Endothelial cell of umbilical vein (primary cell): Measurements from ENCODE around the gene FOXL3. TPM values are rescaled to one million over a fixed set of nuclear protein-coding genes. Genes with fewer than 3 reads are reported as not detected.

Source experiments
- BruUV-seq: library from RNA; stranded (reverse); fragments of 400-500 nt; replicated peaks from 2 replicates; lab custom pipeline; 2021; lab: Mats Ljungman, UMichigan
- CTCF ChIA-PET: fragments of 300-600, 350-600 bp; sonication (Branson Sonifier 250); formaldehyde crosslinking; loops from one replicate; lab custom pipeline; 2021; ENCODE audit warnings: antibody characterized with exemption, inconsistent platforms; lab: Charles Lee
- POLR2A ChIA-PET: fragments of 300-600, 350-600 bp; sonication (Branson Sonifier 250); formaldehyde crosslinking; loops from one replicate; lab custom pipeline; 2021; ENCODE audit warnings: antibody characterized with exemption, inconsistent platforms; lab: Charles Lee
- DNase-seq: peaks from one replicate; pipeline ENCODE4 v3.0.0-alpha.2; 2011; ENCODE audit warnings: low read depth, low spot score
- FAIRE-seq: peaks from 2 replicates; lab custom pipeline; 2011; peaks lifted over from hg19 to GRCh38; lab: Jason Lieb, UNC
- H2AFZ ChIP-seq: 2 replicates; pipeline ENCODE4 v1.6.0; 2012; ENCODE audit warnings: low read depth, low read length, control low read depth, inconsistent platforms
- H3K27ac ChIP-seq: 2 replicates; pipeline ENCODE4 v1.5.1; 2011; ENCODE audit warnings: low read depth, mild to moderate bottlenecking, control low read depth, low read length, moderate library complexity; ENCODE audit not compliant: insufficient read depth
- H3K27me3 ChIP-seq, 2 experiments: 2 replicates each; pipeline versions ENCODE4 v1.6.0 to v1.6.1; 2011; ENCODE audit warnings: low read length in 2 of 2, mixed read lengths in 1 of 2; ENCODE audit not compliant: control insufficient read depth in 2 of 2, insufficient read depth in 2 of 2
- H3K36me3 ChIP-seq, 2 experiments: 2 replicates in 1 of 2; 3 replicates in 1 of 2; pipeline ENCODE4 v1.5.1; 2011; ENCODE audit warnings: low read length in 2 of 2, mild to moderate bottlenecking in 1 of 2, moderate library complexity in 1 of 2; ENCODE audit not compliant: control insufficient read depth in 2 of 2, insufficient read depth in 2 of 2; ENCODE audit errors: extremely low read depth in 1 of 2
- H3K4me1 ChIP-seq: 3 replicates; pipeline ENCODE4 v1.5.1; 2011; ENCODE audit warnings: mild to moderate bottlenecking, low read length; ENCODE audit not compliant: control insufficient read depth, insufficient read depth; ENCODE audit errors: extremely low read depth
- H3K4me2 ChIP-seq: 2 replicates; pipeline ENCODE4 v1.6.1; 2011; ENCODE audit warnings: low read length, control low read depth, mixed read lengths; ENCODE audit not compliant: insufficient read depth
- H3K4me3 ChIP-seq, 3 experiments: fragments of 200-600 bp in 1 of 3; sonication (generic), shearing (Covaris generic) in 1 of 3; replicated peaks in 1 of 3; 2 replicates each; pipeline ENCODE4 v1.5.1; 2011 to 2016; ENCODE audit warnings: control low read depth in 3 of 3, low read length in 3 of 3, mild to moderate bottlenecking in 2 of 3, inconsistent platforms in 1 of 3, low read depth in 1 of 3, moderate library complexity in 1 of 3; ENCODE audit not compliant: insufficient read depth in 1 of 3
- H3K79me2 ChIP-seq: 2 replicates; pipeline ENCODE4 v1.6.0; 2012; ENCODE audit warnings: low read length, inconsistent platforms; ENCODE audit not compliant: control insufficient read depth, insufficient read depth
- H3K9ac ChIP-seq: replicated peaks from 2 replicates; pipeline ENCODE3; 2011; ENCODE audit warnings: low read length, control low read depth; ENCODE audit not compliant: insufficient read depth; ENCODE audit errors: extremely low read depth
- H3K9me1 ChIP-seq: replicated peaks from 3 replicates; pipeline ENCODE4 v1.6.0; 2011; ENCODE audit warnings: mild to moderate bottlenecking, low read length; ENCODE audit not compliant: control insufficient read depth, insufficient read depth; ENCODE audit errors: extremely low read depth
- H3K9me3 ChIP-seq: replicated peaks from 2 replicates; pipeline ENCODE4 v1.5.1; 2012; ENCODE audit warnings: low read length, inconsistent platforms; ENCODE audit not compliant: control insufficient read depth, insufficient read depth
- H4K20me1 ChIP-seq: replicated peaks from 2 replicates; pipeline ENCODE3; 2011; ENCODE audit warnings: mild to moderate bottlenecking, low read length; ENCODE audit not compliant: control insufficient read depth, insufficient read depth; ENCODE audit errors: extremely low read depth
- CTCF ChIP-seq, 2 donors: IDR thresholded peaks; 1 replicate in 1 of 2; 2 replicates in 1 of 2; pipeline ENCODE4 v1.5.1; 2011; ENCODE audit warnings: low read length in 2 of 2, mild to moderate bottlenecking in 2 of 2, moderate library complexity in 2 of 2, control low read depth in 1 of 2, inconsistent platforms in 1 of 2, low read depth in 1 of 2; ENCODE audit not compliant: insufficient read depth in 1 of 2; ENCODE audit errors: extremely low read depth in 1 of 2
- EZH2 ChIP-seq: IDR thresholded peaks from 2 replicates; pipeline ENCODE4 v1.6.1; 2012; ENCODE audit warnings: borderline replicate concordance, low read depth, mild to moderate bottlenecking, moderate library complexity, low read length, inconsistent platforms; ENCODE audit not compliant: severe bottlenecking
- FOS ChIP-seq: IDR thresholded peaks from 2 replicates; pipeline ENCODE4 v1.6.1; 2011; ENCODE audit warnings: mild to moderate bottlenecking, low read length, moderate library complexity, borderline replicate concordance; ENCODE audit not compliant: insufficient read depth
- GATA2 ChIP-seq: IDR thresholded peaks from 2 replicates; pipeline ENCODE4 v1.7.0; 2011; ENCODE audit warnings: low read depth, mild to moderate bottlenecking, moderate library complexity, mixed read lengths, low read length; ENCODE audit not compliant: insufficient read length, insufficient read depth
- JUN ChIP-seq: IDR thresholded peaks from 2 replicates; pipeline ENCODE4 v1.6.1; 2011; ENCODE audit warnings: borderline replicate concordance, low read depth; ENCODE audit not compliant: insufficient read length, insufficient read depth
- MAX ChIP-seq: IDR thresholded peaks from 2 replicates; pipeline ENCODE4 v1.6.1; 2011; ENCODE audit not compliant: insufficient read depth, insufficient read length
- MYC ChIP-seq: IDR thresholded peaks from one replicate; pipeline ENCODE4 v1.6.1; 2011; ENCODE audit warnings: mild to moderate bottlenecking, low read depth, low read length
- POLR2A ChIP-seq: IDR thresholded peaks from 2 replicates; pipeline ENCODE4 v1.6.1; 2012; ENCODE audit warnings: low read depth, mild to moderate bottlenecking, control low read depth, low read length
- POLR2AphosphoS5 ChIP-seq: IDR thresholded peaks from 2 replicates; pipeline ENCODE4 v1.6.1; 2012; ENCODE audit warnings: low read depth, mild to moderate bottlenecking, control low read depth, low read length, moderate library complexity; ENCODE audit not compliant: insufficient read depth
- dilution Hi-C: fragments of 300-500 bp; cut with MboI; formaldehyde crosslinking; loops from one replicate; pipeline ENCODE4 v1.15.0; 2019; ENCODE audit warnings: low sequenced_read_pairs; ENCODE audit not compliant: extremely low pct_ligation_motif_present
- intact Hi-C: fragments of 100-400 bp; cut with micrococcal nuclease; formaldehyde crosslinking; loops from one replicate; pipeline ENCODE4 v1.10.0; 2022
- polyA plus RNA-seq, 4 experiments: library from polyadenylated mRNA; depleted of rRNA in 3 of 4; stranded (reverse) in 3 of 4; unstranded in 1 of 4; fragments of >200 nt; gene quantifications; 2 replicates each; pipeline versions ENCODE4 v1.2.1 to v1.2.3, GENCODE V29; 2011 to 2012; ENCODE audit warnings: missing spikeins in 1 of 4
- total RNA-seq: library from RNA; stranded (reverse); gene quantifications from 2 replicates; pipeline ENCODE4 v1.2.3, GENCODE V29; 2021

The FOXL3 gene
- total and polyA plus RNA-seq, 2 donors (not counting 3 experiments of a cell fraction or from before 2014, with no cell fraction given): not detected

- dilution Hi-C loops: no loop called here
- Histone ChIP-seq H3K36me3 (no peaks in the 10 kb centered on the region), H3K9me3 (no peaks in the 10 kb centered on the region), H3K4me1 (no peaks in the 10 kb centered on the region), H3K27me3 (peaks cover 17 to 29% of the 10 kb centered on the region in 2 experiments), H2AFZ (no peak overlapping the region), H3K79me2 (no peaks in the 10 kb centered on the region), H3K9me1 (no peaks in the 10 kb centered on the region), H4K20me1 (no peaks in the 10 kb centered on the region), H3K4me3 (no peak overlapping the region), H3K27ac (no peak overlapping the region), H3K9ac (no peak overlapping the region), H3K4me2 (no peak overlapping the region)
- FAIRE-seq (no peak), DNase-seq (no peak)
- TF ChIP-seq POLR2AphosphoS5 (no peak), CTCF (IDR thresholded peaks at IDR 0.05; ENCODE audit: extremely low read depth in 1 of 2, insufficient read depth in 1 of 2, low read depth in 1 of 2, low read length in 2 of 2) (no peak), JUN (no peak), FOS (no peak), GATA2 (no peak), MYC (no peak), MAX (no peak), POLR2A (no peak), EZH2 (no peak)
- intact Hi-C loops: no loop called here
- BruUV-seq: no TSS peak
- POLR2A ChIA-PET: no interaction called here
- CTCF ChIA-PET: no interaction called here
Measured at GRCh38 chr7:285731-286130, 4.2 kb upstream of the FOXL3 start.
